B cell (primary cell): Measurements from ENCODE around the gene DNAH10. TPM values are rescaled to one million over a fixed set of nuclear protein-coding genes. Genes with fewer than 3 reads are reported as not detected.

Experiments used
- ATAC-seq: fragments of 200-7000 bp; cut with Tn5 transposase; one replicate; pipeline ENCODE4 v1.10.0; 2021; ENCODE audit warnings: low read depth, mild to moderate bottlenecking, moderate number of reproducible peaks, moderate library complexity
- CTCF ChIA-PET: fragments of 350-600 bp; sonication (Branson Sonifier 250); formaldehyde crosslinking; loops from one replicate; lab custom pipeline; 2021; ENCODE audit warnings: antibody characterized with exemption, inconsistent platforms; lab: Charles Lee
- POLR2A ChIA-PET: fragments of 350-600 bp; sonication (Branson Sonifier 250); formaldehyde crosslinking; loops from one replicate; lab custom pipeline; 2021; ENCODE audit warnings: antibody characterized with exemption; lab: Charles Lee
- DNase-seq: peaks from one replicate; pipeline ENCODE4 v3.0.0; 2013
- H2AFZ ChIP-seq: 2 replicates; pipeline ENCODE4 v1.6.1; 2012; ENCODE audit warnings: mild to moderate bottlenecking, low read depth, low read length; ENCODE audit not compliant: insufficient read depth, poor library complexity, severe bottlenecking
- H3K27ac ChIP-seq, 2 donors: 1 replicate in 1 of 2; 2 replicates in 1 of 2; pipeline ENCODE4 v1.5.1; 2012 to 2013; ENCODE audit warnings: low read length in 2 of 2, mild to moderate bottlenecking in 2 of 2, moderate library complexity in 1 of 2
- H3K27me3 ChIP-seq, 4 experiments: fragments of 200-600 bp in 1 of 4; sonication (generic) in 1 of 4; replicated peaks in 1 of 4; 1 replicate in 2 of 4; 2 replicates in 2 of 4; pipeline versions ENCODE4 v1.6.1 to v1.7.0; 2013 to 2016; ENCODE audit warnings: low read length in 3 of 4, mild to moderate bottlenecking in 2 of 4, mixed read lengths in 1 of 4, moderate library complexity in 1 of 4; ENCODE audit not compliant: insufficient read depth in 4 of 4, control insufficient read depth in 3 of 4; ENCODE audit errors: control extremely low read depth in 1 of 4
- H3K36me3 ChIP-seq, 2 experiments: replicated peaks in 1 of 2; 1 replicate in 1 of 2; 2 replicates in 1 of 2; pipeline versions ENCODE4 v1.6.1 to v1.7.1; 2013; ENCODE audit warnings: low read length in 1 of 2; ENCODE audit not compliant: insufficient read depth in 2 of 2, control insufficient read depth in 1 of 2; ENCODE audit errors: control extremely low read depth in 1 of 2, extremely low read depth in 1 of 2
- H3K4me1 ChIP-seq, 2 donors: fragments of 200-600 bp in 1 of 2; sonication (generic) in 1 of 2; 1 replicate in 1 of 2; 2 replicates in 1 of 2; pipeline versions ENCODE4 v1.5.1 to v1.6.1; 2013 to 2017; ENCODE audit warnings: low read length in 2 of 2; ENCODE audit not compliant: control insufficient read depth in 2 of 2, insufficient read depth in 2 of 2
- H3K4me2 ChIP-seq: replicated peaks from 2 replicates; pipeline ENCODE3; 2012; ENCODE audit warnings: mild to moderate bottlenecking, low read depth, low read length; ENCODE audit not compliant: poor library complexity, severe bottlenecking
- H3K4me3 ChIP-seq, 5 experiments: fragments of 200-600 bp in 1 of 5; sonication (generic) in 1 of 5; 1 replicate in 3 of 5; 2 replicates in 2 of 5; pipeline versions ENCODE4 v1.5.1 to v1.7.0; 2011 to 2016; ENCODE audit warnings: low read length in 4 of 5, mild to moderate bottlenecking in 4 of 5, low read depth in 2 of 5, control low read depth in 1 of 5, moderate library complexity in 1 of 5; ENCODE audit not compliant: insufficient read depth in 1 of 5; ENCODE audit errors: control extremely low read depth in 1 of 5, extremely low read depth in 1 of 5
- H3K79me2 ChIP-seq: fragments of 200-600 bp; sonication (generic); one replicate; pipeline ENCODE4 v1.6.0; 2016; ENCODE audit warnings: low read length; ENCODE audit not compliant: control insufficient read depth, insufficient read depth
- H3K9ac ChIP-seq: fragments of 200-600 bp; sonication (generic); 2 replicates; pipeline ENCODE4 v1.6.1; 2017; ENCODE audit warnings: mild to moderate bottlenecking, low read length, moderate library complexity
- H3K9me3 ChIP-seq, 3 donors: one replicate each; pipeline versions ENCODE4 v1.6.1 to v1.7.1; 2013; ENCODE audit warnings: low read length in 2 of 3; ENCODE audit not compliant: control insufficient read depth in 2 of 3, insufficient read depth in 1 of 3; ENCODE audit errors: control extremely low read depth in 1 of 3
- H4K20me1 ChIP-seq: 2 replicates; pipeline ENCODE4 v1.6.0; 2012; ENCODE audit warnings: mild to moderate bottlenecking, low read length; ENCODE audit not compliant: insufficient read depth, control insufficient read depth, poor library complexity, severe bottlenecking
- H3K27ac Mint-ChIP-seq: one replicate; pipeline ENCODE4 v1.8.0; 2021; ENCODE audit warnings: mixed read lengths
- H3K27me3 Mint-ChIP-seq: one replicate; pipeline ENCODE4 v1.8.0; 2021; ENCODE audit warnings: mixed read lengths
- H3K4me1 Mint-ChIP-seq: one replicate; pipeline ENCODE4 v1.8.0; 2021; ENCODE audit warnings: mixed read lengths
- H3K4me3 Mint-ChIP-seq: one replicate; pipeline ENCODE4 v1.8.0; 2021; ENCODE audit warnings: mixed read lengths
- H3K9me3 Mint-ChIP-seq: one replicate; pipeline ENCODE4 v1.8.0; 2022; ENCODE audit warnings: mixed read lengths; ENCODE audit not compliant: insufficient read depth
- EZH2 ChIP-seq: IDR thresholded peaks from 2 replicates; pipeline ENCODE4 v1.6.1; 2012; ENCODE audit warnings: borderline replicate concordance, low read depth, mild to moderate bottlenecking, moderate library complexity, low read length; ENCODE audit not compliant: insufficient read depth, poor library complexity, severe bottlenecking
- WGBS: methylation state at CpG from one replicate; pipeline ENCODE4 v1.1.5; 2013; ENCODE audit warnings: missing lambda C conversion rate; ENCODE audit not compliant: insufficient coverage; 5-methylcytosine and 5-hydroxymethylcytosine counted together
- intact Hi-C: fragments of 100-400 bp; cut with micrococcal nuclease; formaldehyde crosslinking; loops from one replicate; pipeline ENCODE4 v1.10.0; 2022
- polyA plus RNA-seq: library from polyadenylated mRNA; depleted of rRNA; stranded (reverse); fragments of >200 nt; gene quantifications from 2 replicates; pipeline ENCODE4 v1.2.3, GENCODE V29; 2012
- total RNA-seq, 2 donors: library from RNA; stranded (reverse); fragments of 120-200 nt in 1 of 2; gene quantifications; 1 replicate in 1 of 2; 2 replicates in 1 of 2; pipeline versions ENCODE4 v1.2.3 to v1.2.4, GENCODE V29; 2013 to 2022
- TF ChIP-seq, protein P1 (sequence below): fragments of 200-600 bp; IDR thresholded peaks from one replicate; pipeline ENCODE4 v1.8.0; 2022; ENCODE audit warnings: antibody characterized with exemption, mild to moderate bottlenecking

DNAH10 gene
- total and polyA plus RNA-seq, 2 donors (not counting 1 experiment from before 2014, with no cell fraction given), result 0.24 to 0.99 TPM

DNA sequence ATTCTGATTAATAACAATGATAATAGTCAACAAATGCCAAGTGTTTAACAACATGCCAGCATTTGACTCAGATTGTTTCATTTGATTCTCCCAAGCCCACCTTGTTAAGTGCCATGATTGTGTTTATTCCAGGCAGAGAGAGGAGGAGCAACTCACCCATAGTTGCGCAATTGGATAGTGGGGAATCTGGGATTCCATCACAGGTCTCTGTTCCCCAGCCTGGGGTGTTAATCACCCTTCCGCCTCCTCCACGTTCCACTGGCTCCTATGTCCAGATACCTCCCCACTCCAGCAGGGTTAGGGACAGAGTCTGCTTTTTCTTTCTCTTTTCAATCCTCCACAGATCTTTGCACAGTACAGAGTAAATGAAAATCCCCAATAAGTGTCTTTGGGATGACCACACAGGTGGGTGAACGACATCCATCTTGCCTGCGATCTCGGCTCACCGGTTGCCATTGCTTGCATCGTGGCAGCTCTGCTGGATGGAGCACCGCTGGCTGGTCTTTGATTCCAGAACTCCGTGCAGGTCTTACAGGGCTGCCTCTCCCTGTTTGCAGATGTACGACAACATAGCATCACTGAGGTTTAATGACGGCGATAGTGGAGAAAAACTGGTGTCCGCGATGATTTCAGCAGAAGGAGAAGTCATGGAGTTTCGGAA lies 78.8 kb downstream of the DNAH10 start:
- WGBS, result 98% methylated on average over 15 of the region's 16 CpGs
- no peaks in the 10 kb centered on the region for H4K20me1 ChIP-seq
- H3K36me3 ChIP-seq, result no peaks in the 10 kb centered on the region
- ChIA-PET POLR2A (no interaction called here), CTCF (no interaction called here)
- no peak overlapping the region for H2AFZ ChIP-seq
- DNase-seq (no peak), ATAC-seq (no peak)
- no peak overlapping the region for H3K4me3 ChIP-seq
- H3K4me2 ChIP-seq, result no peak overlapping the region
- intact Hi-C loops, result no loop called here
- H3K9me3 ChIP-seq, result no peaks in the 10 kb centered on the region
- no peak overlapping the region for H3K9ac ChIP-seq
- H3K4me1 ChIP-seq, result no peaks in the 10 kb centered on the region
- H3K9me3 Mint-ChIP-seq, result no peaks in the 10 kb centered on the region
- H3K4me1 Mint-ChIP-seq, result no peaks in the 10 kb centered on the region
- no peaks in the 10 kb centered on the region for H3K79me2 ChIP-seq
- H3K27me3 Mint-ChIP-seq, result peaks cover 4% of the 10 kb centered on the region
- no peaks in the 10 kb centered on the region for H3K27me3 ChIP-seq
- H3K27ac ChIP-seq, result no peak overlapping the region
- H3K4me3 Mint-ChIP-seq, result no peak overlapping the region
- no peak overlapping the region for H3K27ac Mint-ChIP-seq
- TF ChIP-seq EZH2, result no peak
- TF ChIP-seq, protein P1, sequence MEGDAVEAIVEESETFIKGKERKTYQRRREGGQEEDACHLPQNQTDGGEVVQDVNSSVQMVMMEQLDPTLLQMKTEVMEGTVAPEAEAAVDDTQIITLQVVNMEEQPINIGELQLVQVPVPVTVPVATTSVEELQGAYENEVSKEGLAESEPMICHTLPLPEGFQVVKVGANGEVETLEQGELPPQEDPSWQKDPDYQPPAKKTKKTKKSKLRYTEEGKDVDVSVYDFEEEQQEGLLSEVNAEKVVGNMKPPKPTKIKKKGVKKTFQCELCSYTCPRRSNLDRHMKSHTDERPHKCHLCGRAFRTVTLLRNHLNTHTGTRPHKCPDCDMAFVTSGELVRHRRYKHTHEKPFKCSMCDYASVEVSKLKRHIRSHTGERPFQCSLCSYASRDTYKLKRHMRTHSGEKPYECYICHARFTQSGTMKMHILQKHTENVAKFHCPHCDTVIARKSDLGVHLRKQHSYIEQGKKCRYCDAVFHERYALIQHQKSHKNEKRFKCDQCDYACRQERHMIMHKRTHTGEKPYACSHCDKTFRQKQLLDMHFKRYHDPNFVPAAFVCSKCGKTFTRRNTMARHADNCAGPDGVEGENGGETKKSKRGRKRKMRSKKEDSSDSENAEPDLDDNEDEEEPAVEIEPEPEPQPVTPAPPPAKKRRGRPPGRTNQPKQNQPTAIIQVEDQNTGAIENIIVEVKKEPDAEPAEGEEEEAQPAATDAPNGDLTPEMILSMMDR, result no peak

DNA sequence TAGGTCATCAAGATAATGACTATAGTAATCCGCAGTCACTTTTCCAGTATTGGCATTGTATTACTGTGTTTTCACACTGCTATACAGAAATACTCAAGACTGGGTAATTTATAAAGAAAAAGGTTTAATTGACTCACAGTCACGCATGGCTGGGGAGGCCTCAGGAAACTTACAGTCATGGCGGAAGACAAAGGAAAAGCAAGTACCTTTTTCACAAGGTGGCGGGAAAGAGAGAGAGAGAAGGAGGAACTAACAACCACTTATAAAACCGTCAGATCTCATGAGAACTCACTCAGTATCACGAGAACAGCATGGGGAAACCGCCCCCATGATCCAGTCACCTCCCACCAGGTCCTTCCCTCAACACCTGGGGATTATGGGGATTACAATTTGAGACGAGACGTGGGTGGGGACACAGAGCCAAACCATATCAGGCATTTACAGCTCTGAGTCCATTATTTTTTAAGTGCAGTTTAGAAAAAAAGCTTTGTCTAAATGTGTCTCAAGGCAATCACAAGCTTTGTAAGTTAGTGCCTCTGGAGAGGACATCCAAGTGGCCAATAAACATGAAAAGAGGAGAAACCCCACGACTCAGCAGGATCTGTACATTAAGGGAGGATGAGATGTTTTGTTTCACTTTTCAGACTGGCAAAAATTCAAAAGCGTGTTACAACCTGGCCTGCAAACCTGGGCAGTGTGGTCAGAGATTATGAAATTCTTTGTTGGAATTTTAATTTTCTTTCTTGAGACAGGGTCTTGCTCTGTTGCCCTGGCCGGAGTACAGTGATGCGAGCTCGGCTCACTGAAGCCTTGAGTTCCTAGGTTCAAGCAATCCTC lies 82.0 kb downstream of the DNAH10 start:
- Histone ChIP-seq H4K20me1 (no peaks in the 10 kb centered on the region), H3K4me3 (no peak overlapping the region), H3K4me2 (no peak overlapping the region), H2AFZ (no peak overlapping the region), H3K9me3 (no peaks in the 10 kb centered on the region), H3K36me3 (no peaks in the 10 kb centered on the region), H3K27ac (no peak overlapping the region), H3K4me1 (no peaks in the 10 kb centered on the region), H3K79me2 (no peaks in the 10 kb centered on the region), H3K27me3 (no peaks in the 10 kb centered on the region), H3K9ac (no peak overlapping the region)
- H3K9me3 Mint-ChIP-seq, result no peaks in the 10 kb centered on the region
- H3K27ac Mint-ChIP-seq, result no peak overlapping the region
- no peaks in the 10 kb centered on the region for H3K4me1 Mint-ChIP-seq
- no peak for DNase-seq
- 100% methylated on average over 7 of the region's 14 CpGs for WGBS
- CTCF ChIA-PET, result no interaction called here
- ATAC-seq, result no peak
- POLR2A ChIA-PET, result interaction anchor here (0.6 kb wide), 1 partner anchor 1729 kb away, joined by 3 read pairs; no protein-coding TSS in a partner anchor
- peaks cover 4% of the 10 kb centered on the region for H3K27me3 Mint-ChIP-seq
- TF ChIP-seq, protein P1, result no peak
- no peak for TF ChIP-seq EZH2
- intact Hi-C loops, result no loop called here
- H3K4me3 Mint-ChIP-seq, result no peak overlapping the region
